ENCODE data around the gene CCDC3. TPM values are rescaled to one million over a fixed set of nuclear protein-coding genes. Genes with fewer than 3 reads are reported as not detected.

Gene CCDC3
- 9.2 TPM for total RNA-seq

DNA sequence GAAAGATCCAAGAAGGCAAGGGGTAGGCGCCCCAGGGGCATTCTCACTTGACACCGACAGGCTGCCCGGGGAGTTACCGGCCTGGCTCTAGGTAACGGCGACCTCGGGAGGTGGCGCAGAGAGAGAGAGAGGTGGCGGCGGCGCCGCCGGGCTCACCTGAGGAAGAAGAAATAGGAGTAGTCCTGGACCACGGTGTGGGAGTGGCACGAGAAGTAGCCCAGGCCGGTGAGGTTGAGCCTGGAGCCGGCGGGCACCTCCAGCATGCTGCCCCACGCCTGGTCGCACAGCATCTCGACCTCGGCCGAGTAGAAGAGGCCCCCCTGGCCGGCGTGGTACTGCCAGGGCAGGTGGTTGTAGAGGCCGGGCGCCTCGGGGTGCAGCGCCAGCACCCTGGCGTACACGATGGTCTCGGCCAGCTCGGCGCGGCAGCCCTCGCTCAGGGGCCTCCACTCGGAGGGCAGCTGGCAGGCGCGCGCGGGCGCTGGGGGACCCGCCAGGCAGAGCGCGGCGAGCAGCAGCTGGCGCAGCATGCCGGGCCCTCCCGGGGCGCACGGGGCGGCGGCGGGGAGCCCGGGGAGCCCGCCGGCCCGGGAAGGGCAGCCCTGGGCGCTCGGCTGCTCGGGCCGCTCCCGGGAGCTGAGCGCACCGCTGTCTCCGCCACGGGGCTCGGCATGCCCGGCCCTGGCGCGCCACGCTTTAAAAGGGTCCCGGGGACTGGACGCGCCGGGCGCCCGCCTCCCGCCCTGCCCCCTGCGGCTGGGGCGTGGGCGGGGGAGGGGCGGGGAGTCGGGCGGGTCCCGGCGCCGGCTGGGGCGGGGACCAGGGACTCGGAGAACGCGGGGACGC lies at the start of gene CCDC3:
CCDC3 (minus strand) TSS at position 673 of the 846 bp plus-strand sequence; CDS start at position 530, 143 bp downstream.

Small RNA genes within 50 kb of the gene (small RNA-seq; reads per million reads assigned to genes)
- gene RNA5SP300 (ENCODE audit: low replicate concordance), result not detected

Other genes with a start within 250 kb of the CCDC3 start
- gene OPTN, start 98.5 kb upstream of the CCDC3 start, total RNA-seq, result 34.4 TPM
- gene MCM10, start 159.8 kb upstream of the CCDC3 start, total RNA-seq, result 4.8 TPM
- gene UCMA, start 232.7 kb upstream of the CCDC3 start, total RNA-seq, result not detected

All from metanephros (tissue), 2 donors.